Trophoblast cell (in vitro differentiated cells and primary cell): ENCODE data around the gene ZNF365. TPM values are rescaled to one million over a fixed set of nuclear protein-coding genes. Genes with fewer than 3 reads are reported as not detected.

ENCODE experiments used
- DNase-seq, 2 donors: peaks; one replicate each; pipeline ENCODE4 v3.0.0-alpha.2; 2016
- H2AFZ ChIP-seq: 2 replicates; pipeline ENCODE4 v1.6.1; 2013; ENCODE audit warnings: low read length, moderate library complexity, mild to moderate bottlenecking; ENCODE audit not compliant: insufficient read depth, poor library complexity
- H2AK5ac ChIP-seq: 2 replicates; pipeline ENCODE4 v1.6.1; 2013; ENCODE audit warnings: mild to moderate bottlenecking, low read length
- H2BK120ac ChIP-seq: 2 replicates; pipeline ENCODE4 v1.6.1; 2013; ENCODE audit warnings: low read length, mild to moderate bottlenecking, moderate library complexity; ENCODE audit not compliant: insufficient read depth, poor library complexity
- H2BK12ac ChIP-seq: 2 replicates; pipeline ENCODE4 v1.6.1; 2013; ENCODE audit warnings: mild to moderate bottlenecking, low read length, moderate library complexity
- H2BK5ac ChIP-seq: 2 replicates; pipeline ENCODE4 v1.6.1; 2013; ENCODE audit warnings: low read length, low read depth, moderate library complexity, mild to moderate bottlenecking; ENCODE audit not compliant: poor library complexity
- H3K14ac ChIP-seq: 2 replicates; pipeline ENCODE4 v1.6.1; 2013; ENCODE audit warnings: mild to moderate bottlenecking, low read length
- H3K18ac ChIP-seq: 2 replicates; pipeline ENCODE4 v1.6.1; 2013; ENCODE audit warnings: mild to moderate bottlenecking, low read length
- H3K23ac ChIP-seq: 2 replicates; pipeline ENCODE4 v1.6.1; 2013; ENCODE audit warnings: low read length
- H3K27ac ChIP-seq: 2 replicates; pipeline ENCODE4 v1.5.1; 2013; ENCODE audit warnings: low read depth, mild to moderate bottlenecking, inconsistent platforms, low read length, moderate library complexity
- H3K27me3 ChIP-seq: 2 replicates; pipeline ENCODE4 v1.6.1; 2013; ENCODE audit warnings: inconsistent platforms, mild to moderate bottlenecking, low read length, moderate library complexity; ENCODE audit not compliant: insufficient read depth
- H3K36me3 ChIP-seq, 2 experiments: 1 replicate in 1 of 2; 2 replicates in 1 of 2; pipeline ENCODE4 v1.6.1; 2013; ENCODE audit warnings: low read length in 2 of 2, mild to moderate bottlenecking in 2 of 2, moderate library complexity in 1 of 2; ENCODE audit not compliant: insufficient read depth in 2 of 2, control insufficient read depth in 1 of 2
- H3K4ac ChIP-seq: 2 replicates; pipeline ENCODE4 v1.6.1; 2013; ENCODE audit warnings: low read depth, mild to moderate bottlenecking, low read length, moderate library complexity
- H3K4me1 ChIP-seq, 2 experiments: 1 replicate in 1 of 2; 2 replicates in 1 of 2; pipeline ENCODE4 v1.6.1; 2013; ENCODE audit warnings: low read length in 2 of 2, mild to moderate bottlenecking in 2 of 2, moderate library complexity in 1 of 2; ENCODE audit not compliant: insufficient read depth in 2 of 2, control insufficient read depth in 1 of 2
- H3K4me2 ChIP-seq: 2 replicates; pipeline ENCODE4 v1.6.1; 2013; ENCODE audit warnings: inconsistent platforms, mild to moderate bottlenecking, low read length, moderate library complexity
- H3K4me3 ChIP-seq: 2 replicates; pipeline ENCODE4 v1.5.1; 2013; ENCODE audit warnings: mild to moderate bottlenecking, low read depth, low read length, inconsistent platforms
- H3K79me1 ChIP-seq: one replicate; pipeline ENCODE4 v1.6.1; 2013; ENCODE audit warnings: low read length
- H3K79me2 ChIP-seq: 2 replicates; pipeline ENCODE4 v1.6.1; 2013; ENCODE audit warnings: low read length, mild to moderate bottlenecking; ENCODE audit not compliant: control insufficient read depth, insufficient read depth, poor library complexity
- H3K9ac ChIP-seq: 2 replicates; pipeline ENCODE4 v1.6.1; 2013; ENCODE audit warnings: mild to moderate bottlenecking, low read length
- H3K9me3 ChIP-seq: 2 replicates; pipeline ENCODE4 v1.6.1; 2013; ENCODE audit warnings: low read depth, mild to moderate bottlenecking, control low read depth, inconsistent platforms, low read length; ENCODE audit not compliant: insufficient read depth
- H4K12ac ChIP-seq: 2 replicates; pipeline ENCODE4 v1.6.1; 2013; ENCODE audit warnings: low read depth, mild to moderate bottlenecking, low read length, moderate library complexity
- H4K8ac ChIP-seq: 2 replicates; pipeline ENCODE4 v1.6.1; 2013; ENCODE audit warnings: low read depth, mild to moderate bottlenecking, low read length, moderate library complexity
- H4K91ac ChIP-seq: one replicate; pipeline ENCODE4 v1.6.1; 2013; ENCODE audit warnings: low read depth, mild to moderate bottlenecking, low read length, moderate library complexity
- WGBS: extraction: QIAGEN DNeasy Blood & Tissue Kit; methylation state at CpG from one replicate; pipeline ENCODE4 v1.1.7; 2013; ENCODE audit warnings: missing lambda C conversion rate; ENCODE audit not compliant: insufficient read length, insufficient coverage; ENCODE audit errors: extremely low coverage; 5-methylcytosine and 5-hydroxymethylcytosine counted together
- polyA plus RNA-seq: library from polyadenylated mRNA; stranded (reverse); fragments of 200-250 nt; gene quantifications from 2 replicates; pipeline ENCODE4 v1.2.3, GENCODE V29; 2013

ZNF365 gene, protein sequence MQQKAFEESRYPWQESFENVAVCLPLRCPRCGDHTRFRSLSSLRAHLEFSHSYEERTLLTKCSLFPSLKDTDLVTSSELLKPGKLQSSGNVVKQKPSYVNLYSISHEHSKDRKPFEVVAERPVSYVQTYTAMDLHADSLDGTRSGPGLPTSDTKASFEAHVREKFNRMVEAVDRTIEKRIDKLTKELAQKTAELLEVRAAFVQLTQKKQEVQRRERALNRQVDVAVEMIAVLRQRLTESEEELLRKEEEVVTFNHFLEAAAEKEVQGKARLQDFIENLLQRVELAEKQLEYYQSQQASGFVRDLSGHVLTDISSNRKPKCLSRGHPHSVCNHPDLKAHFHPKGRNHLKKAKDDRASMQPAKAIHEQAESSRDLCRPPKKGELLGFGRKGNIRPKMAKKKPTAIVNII
- 3.4 and 3.5 TPM in 2 replicates for polyA plus RNA-seq

DNA sequence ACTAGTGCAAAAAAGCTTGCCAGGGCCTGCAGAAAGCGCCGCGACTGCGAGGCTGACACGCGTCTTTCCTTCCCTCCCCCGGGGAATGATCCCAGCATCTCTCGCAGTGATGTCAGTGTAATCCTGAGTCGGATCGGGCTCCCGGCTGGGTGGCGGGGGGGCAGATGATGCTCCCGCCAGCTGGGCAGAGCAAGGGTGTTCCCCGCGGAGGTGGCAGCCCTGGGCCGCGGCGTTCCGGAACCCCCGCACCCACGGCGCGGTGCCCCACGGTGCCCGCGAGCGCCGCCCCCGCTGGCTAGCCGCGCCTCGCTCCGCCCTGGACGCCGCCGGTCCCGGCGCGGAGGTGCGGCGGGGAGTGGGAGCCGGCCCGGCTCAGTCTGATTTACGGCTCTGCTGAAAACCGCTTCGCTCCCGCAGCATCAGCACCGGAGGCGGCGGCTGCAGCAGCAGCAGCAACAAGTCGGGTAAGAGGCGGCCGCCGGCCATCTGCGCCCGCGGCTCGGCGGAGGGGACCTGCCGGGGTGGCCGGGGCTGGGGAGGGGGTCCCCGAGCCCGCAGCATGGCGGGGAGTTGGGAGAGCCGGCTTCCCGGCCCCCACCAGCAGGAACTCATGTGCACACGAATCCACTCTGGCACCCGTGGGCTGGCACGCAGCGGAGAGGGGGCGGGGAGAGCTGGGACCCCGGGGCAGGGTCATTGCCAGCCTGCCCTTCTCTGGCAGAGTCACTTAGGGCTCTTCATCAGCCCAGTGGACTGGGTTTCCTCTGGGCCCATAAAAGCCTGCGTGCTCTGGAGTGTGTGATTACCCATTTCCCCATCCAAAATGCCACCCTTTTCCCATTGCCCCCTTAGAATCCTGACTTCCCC lies at the start of gene ZNF365:
ZNF365 (plus strand) TSS at position 375 of the 867 bp plus-strand sequence. CDS start 1,825 bp downstream, outside the sequence.
- Histone ChIP-seq H3K4ac (no peak within 1 kb of the TSS), H4K91ac (no peak within 1 kb of the TSS), H2AK5ac (no peak within 1 kb of the TSS), H2BK5ac (no peak within 1 kb of the TSS), H3K79me2 (no peaks in the 10 kb centered on the region), H2AFZ (no peak within 1 kb of the TSS), H3K9ac (no peak within 1 kb of the TSS), H2BK120ac (no peak within 1 kb of the TSS), H4K8ac (no peak within 1 kb of the TSS), H3K27ac (no peak within 1 kb of the TSS), H2BK12ac (no peak within 1 kb of the TSS), H3K14ac (no peak within 1 kb of the TSS), H3K23ac (no peak within 1 kb of the TSS), H3K36me3 (no peaks in the 10 kb centered on the region), H3K4me1 (peaks cover 0 to 5% of the 10 kb centered on the region in 2 experiments), H3K9me3 (no peaks in the 10 kb centered on the region), H3K4me2 (peak within 1 kb of the TSS; percentile 87), H3K18ac (no peak within 1 kb of the TSS), H4K12ac (no peak within 1 kb of the TSS), H3K4me3 (peak within 1 kb of the TSS; percentile 59), H3K27me3 (peaks cover 16% of the 10 kb centered on the region), H3K79me1 (no peaks in the 10 kb centered on the region)
- DNase-seq = peak in 1 of 2 donors; percentile 20
- WGBS = no CpG with 5 or more reads among the region's 73 CpGs

DNA sequence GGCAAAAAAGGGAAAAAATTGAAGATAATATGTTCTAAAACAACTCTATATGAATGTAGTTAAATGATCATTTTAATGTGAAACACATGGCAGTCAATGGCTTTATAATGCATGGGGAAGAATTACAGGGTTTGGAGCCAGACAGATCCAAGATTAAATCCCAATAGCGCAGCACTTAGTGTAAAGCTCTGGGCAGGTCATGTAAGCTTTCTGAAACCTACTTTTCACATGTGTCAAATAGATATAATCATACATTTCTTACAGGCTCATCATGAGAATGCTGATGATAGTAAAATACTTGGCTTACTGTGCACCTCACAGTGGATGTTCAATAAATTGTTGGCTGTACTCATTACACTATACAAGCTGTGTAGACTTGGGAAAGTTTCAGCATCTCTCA lies 48.0 kb upstream of the ZNF365 start:
- H4K91ac ChIP-seq = no peak overlapping the region
- H3K4me3 ChIP-seq = no peak overlapping the region
- no peak overlapping the region for H3K27ac ChIP-seq
- no peak overlapping the region for H4K8ac ChIP-seq
- no peaks in the 10 kb centered on the region for H3K79me1 ChIP-seq
- no peak overlapping the region for H2BK12ac ChIP-seq
- no peak overlapping the region for H3K18ac ChIP-seq
- no peak overlapping the region for H2AK5ac ChIP-seq
- no peaks in the 10 kb centered on the region for H3K27me3 ChIP-seq
- no peaks in the 10 kb centered on the region for H3K36me3 ChIP-seq
- no peak overlapping the region for H2AFZ ChIP-seq
- H3K23ac ChIP-seq = no peak overlapping the region
- H3K9me3 ChIP-seq = no peaks in the 10 kb centered on the region
- H2BK5ac ChIP-seq = no peak overlapping the region
- H3K79me2 ChIP-seq = no peaks in the 10 kb centered on the region
- no peak overlapping the region for H3K9ac ChIP-seq
- H3K4me2 ChIP-seq = no peak overlapping the region
- H3K4me1 ChIP-seq = no peaks in the 10 kb centered on the region
- H3K14ac ChIP-seq = no peak overlapping the region
- H4K12ac ChIP-seq = no peak overlapping the region
- no CpG with 5 or more reads among the region's 1 CpG for WGBS
- no peak overlapping the region for H3K4ac ChIP-seq
- no peak overlapping the region for H2BK120ac ChIP-seq
- DNase-seq = peak in 1 of 2 donors; percentile 12

DNA sequence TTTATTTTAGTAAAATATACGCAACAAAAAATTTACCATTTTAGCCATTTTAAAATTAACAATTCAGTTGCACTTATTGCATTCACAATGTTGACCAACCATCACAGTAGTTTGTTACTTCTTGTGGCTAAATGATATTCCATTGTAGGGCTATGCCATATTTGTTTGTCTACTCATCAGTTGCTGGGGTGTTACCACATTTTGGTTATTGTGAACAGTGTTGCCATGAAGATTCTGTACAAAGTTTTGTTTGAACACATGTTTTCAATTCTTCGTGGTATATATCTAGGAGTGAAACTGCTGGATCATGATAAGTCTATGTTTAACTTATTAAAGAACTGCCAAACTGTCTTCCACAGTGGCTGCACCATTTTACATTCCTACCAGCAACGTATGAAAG lies 46.3 kb upstream of the ZNF365 start:
- H2BK12ac ChIP-seq = no peak overlapping the region
- H4K91ac ChIP-seq = no peak overlapping the region
- no peak overlapping the region for H2AFZ ChIP-seq
- WGBS = no CpG with 5 or more reads among the region's 3 CpGs
- H3K36me3 ChIP-seq = no peaks in the 10 kb centered on the region
- H3K14ac ChIP-seq = no peak overlapping the region
- H3K79me1 ChIP-seq = no peaks in the 10 kb centered on the region
- no peak overlapping the region for H3K23ac ChIP-seq
- no peak overlapping the region for H3K9ac ChIP-seq
- H3K79me2 ChIP-seq = no peaks in the 10 kb centered on the region
- no peak overlapping the region for H3K18ac ChIP-seq
- H4K8ac ChIP-seq = no peak overlapping the region
- no peak overlapping the region for H3K4me3 ChIP-seq
- no peak overlapping the region for H3K27ac ChIP-seq
- DNase-seq = peak in 1 of 2 donors; percentile 21
- no peak overlapping the region for H3K4me2 ChIP-seq
- no peak overlapping the region for H2AK5ac ChIP-seq
- no peak overlapping the region for H4K12ac ChIP-seq
- no peak overlapping the region for H2BK120ac ChIP-seq
- H3K27me3 ChIP-seq = no peaks in the 10 kb centered on the region
- no peaks in the 10 kb centered on the region for H3K9me3 ChIP-seq
- no peak overlapping the region for H3K4ac ChIP-seq
- H3K4me1 ChIP-seq = no peaks in the 10 kb centered on the region
- no peak overlapping the region for H2BK5ac ChIP-seq

DNA sequence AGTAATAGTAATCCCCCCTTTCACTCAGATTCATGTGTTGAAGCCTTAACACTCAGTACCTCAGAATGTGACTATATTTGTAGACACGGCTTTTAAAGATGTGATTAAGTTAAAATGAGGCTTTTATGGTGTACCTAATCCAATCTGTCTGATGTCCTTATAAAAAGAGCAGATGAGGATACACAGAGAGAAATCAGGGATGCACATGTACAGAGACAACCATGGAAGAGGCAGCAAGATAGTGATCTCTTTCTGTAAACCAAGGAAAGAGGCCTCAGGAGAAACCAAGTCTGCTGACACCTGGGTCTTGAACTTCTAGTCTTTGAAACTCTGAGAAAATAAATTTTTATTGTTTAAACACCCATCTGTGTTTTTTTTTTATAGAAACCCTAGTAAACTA lies 44.0 kb upstream of the ZNF365 start:
- no peak overlapping the region for H3K23ac ChIP-seq
- H3K9me3 ChIP-seq = no peaks in the 10 kb centered on the region
- no peak overlapping the region for H3K14ac ChIP-seq
- H2BK5ac ChIP-seq = no peak overlapping the region
- no peaks in the 10 kb centered on the region for H3K79me1 ChIP-seq
- H3K4ac ChIP-seq = no peak overlapping the region
- no peak for DNase-seq
- H3K36me3 ChIP-seq = no peaks in the 10 kb centered on the region
- H2AK5ac ChIP-seq = no peak overlapping the region
- H2BK12ac ChIP-seq = no peak overlapping the region
- no peak overlapping the region for H3K4me3 ChIP-seq
- no peak overlapping the region for H3K9ac ChIP-seq
- H3K79me2 ChIP-seq = no peaks in the 10 kb centered on the region
- H4K12ac ChIP-seq = no peak overlapping the region
- no peak overlapping the region for H3K4me2 ChIP-seq
- no peak overlapping the region for H3K27ac ChIP-seq
- H2AFZ ChIP-seq = no peak overlapping the region
- no peaks in the 10 kb centered on the region for H3K4me1 ChIP-seq
- no peak overlapping the region for H2BK120ac ChIP-seq
- H3K27me3 ChIP-seq = no peaks in the 10 kb centered on the region
- no CpG with 5 or more reads among the region's 1 CpG for WGBS
- no peak overlapping the region for H4K91ac ChIP-seq
- no peak overlapping the region for H3K18ac ChIP-seq
- no peak overlapping the region for H4K8ac ChIP-seq
